ENCODE results near the gene GNL2.
"Not testable (repeated sequence)": the region's sequence is repeated elsewhere in the genome, so short reads cannot be mapped to it uniquely, and the experiment has no call there.

The GNL2 gene

DNA sequence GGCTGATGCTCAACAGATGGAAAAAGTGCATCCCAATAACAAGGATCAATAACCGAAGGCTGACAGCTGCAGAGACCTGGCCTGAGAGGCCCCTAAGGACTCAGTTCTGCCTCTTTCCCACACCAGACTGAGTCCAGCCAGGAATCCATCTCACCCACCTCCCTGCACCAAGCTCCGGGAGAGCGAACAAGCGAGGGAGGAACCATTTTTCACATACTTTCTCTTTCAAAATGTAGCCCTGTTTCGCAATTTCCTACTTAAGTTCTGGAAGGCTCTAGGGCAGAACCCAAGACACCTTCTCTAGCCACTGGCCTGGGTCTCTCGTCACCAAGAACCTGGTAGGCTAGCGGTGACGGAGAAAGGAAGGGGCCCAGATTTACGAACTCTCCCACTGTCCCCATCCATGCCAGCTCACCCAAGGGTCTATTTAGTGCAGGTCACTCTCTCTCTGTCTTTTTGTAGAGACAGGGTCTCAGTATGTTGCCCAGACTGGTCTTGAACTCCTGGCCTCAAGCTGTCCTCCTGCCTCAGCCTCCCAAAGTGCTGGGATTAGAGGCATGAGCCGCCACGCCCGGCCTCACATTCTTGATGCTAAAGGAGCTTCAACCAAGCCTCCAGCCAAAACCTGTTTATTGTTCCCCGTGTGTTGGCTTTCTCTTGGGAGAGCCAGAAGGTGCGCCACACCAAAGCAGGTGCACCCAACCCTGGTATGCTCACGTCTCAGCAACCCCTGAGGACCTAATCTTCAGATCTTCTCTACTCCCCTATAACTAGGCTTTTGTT lies 10.9 kb upstream of the GNL2 start:
- DNase-seq = no peak

- no peak for DNase-seq
These were observed 10.2 kb upstream of the GNL2 start for GRCh38 chr1:37605806-37606474.

GRCh38 chr1:37605061-37605650 lies 9.4 kb upstream of the GNL2 start:
- DNase-seq = no peak

GRCh38 chr1:37602750-37603694 lies 7.3 kb upstream of the GNL2 start:
- DNase-seq = peak; percentile 29

DNA sequence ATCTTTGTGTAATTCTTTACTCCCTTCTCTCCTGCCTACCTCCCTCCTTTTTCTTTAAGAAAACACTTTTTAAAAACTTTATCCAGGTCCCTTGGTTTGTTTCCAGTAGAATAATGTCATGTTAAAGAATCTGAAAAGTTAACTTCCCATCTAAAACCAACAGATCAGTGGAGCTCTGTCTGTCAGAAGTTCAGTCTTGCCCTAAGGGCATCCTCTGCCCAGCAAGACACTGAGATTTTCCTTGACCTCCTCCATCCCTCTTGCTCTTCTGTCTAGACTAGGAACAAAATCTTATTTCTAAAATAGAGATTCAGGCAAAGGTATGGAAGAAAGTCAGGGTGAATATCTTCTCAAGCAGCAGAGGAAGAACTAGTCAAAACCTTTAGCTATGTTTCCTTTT lies 5.7 kb upstream of the GNL2 start:
- DNase-seq = no peak

DNA sequence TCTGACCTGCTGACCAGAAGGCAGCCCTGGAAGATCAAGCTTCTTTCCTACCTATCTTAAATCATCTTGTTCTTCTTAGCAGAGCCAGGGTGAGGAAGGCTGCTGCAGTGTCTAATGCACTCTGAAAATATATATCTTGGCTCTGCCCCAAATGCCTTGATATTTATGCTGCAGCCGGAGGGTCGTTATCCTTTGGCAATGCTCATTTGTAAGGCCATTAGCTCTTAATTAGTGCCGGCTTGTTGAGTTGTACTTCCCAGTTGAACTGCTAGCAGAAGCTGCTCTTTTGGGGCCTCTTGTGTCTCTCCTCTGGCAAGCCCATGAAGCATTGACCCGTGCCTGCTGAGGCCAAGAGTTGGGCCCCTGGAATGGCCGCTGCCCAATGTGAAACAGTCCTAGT lies 4.2 kb upstream of the GNL2 start:
- no peak for DNase-seq

- DNase-seq = no peak
These were observed 488 bp upstream of the GNL2 start for GRCh38 chr1:37596182-37596667.

DNA sequence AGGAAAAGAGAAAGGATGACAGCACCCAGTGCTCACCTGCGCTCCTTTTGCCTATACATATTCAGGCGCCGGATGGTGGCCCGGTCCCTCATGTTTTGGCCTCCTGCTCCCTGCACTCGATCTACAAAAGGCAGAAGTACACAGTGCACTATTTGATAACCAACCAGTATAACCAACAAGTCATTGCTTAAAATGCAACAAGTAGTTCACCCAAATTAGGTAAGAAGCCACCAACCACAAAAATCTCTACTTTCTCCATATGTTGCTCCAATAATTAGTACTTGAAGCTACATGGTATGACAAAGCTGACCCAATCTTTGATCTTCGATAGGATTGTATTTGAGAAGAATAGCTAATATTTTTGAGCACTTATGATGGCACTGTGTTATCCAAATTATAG lies 2.0 kb downstream of the GNL2 start:
- DNase-seq = no peak

DNA sequence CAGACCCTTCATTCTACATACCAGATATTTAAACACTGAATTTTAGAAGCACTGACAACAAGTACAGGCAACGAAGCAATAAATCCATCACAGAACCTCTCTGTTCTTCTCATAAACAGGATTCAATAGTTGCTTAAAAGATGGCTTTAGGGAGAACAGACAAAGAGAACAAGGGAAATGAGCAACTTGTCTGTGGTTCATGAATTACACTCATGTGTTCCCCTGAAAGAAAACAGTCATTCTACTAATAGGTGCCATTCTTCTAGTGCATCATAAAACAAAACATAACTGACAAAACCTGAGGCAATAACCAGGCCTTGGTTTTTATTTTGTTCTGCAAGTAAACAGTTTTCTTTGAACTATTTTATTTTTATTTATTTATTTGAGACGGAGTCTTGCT lies 6.8 kb downstream of the GNL2 start:
- DNase-seq = no peak

DNA sequence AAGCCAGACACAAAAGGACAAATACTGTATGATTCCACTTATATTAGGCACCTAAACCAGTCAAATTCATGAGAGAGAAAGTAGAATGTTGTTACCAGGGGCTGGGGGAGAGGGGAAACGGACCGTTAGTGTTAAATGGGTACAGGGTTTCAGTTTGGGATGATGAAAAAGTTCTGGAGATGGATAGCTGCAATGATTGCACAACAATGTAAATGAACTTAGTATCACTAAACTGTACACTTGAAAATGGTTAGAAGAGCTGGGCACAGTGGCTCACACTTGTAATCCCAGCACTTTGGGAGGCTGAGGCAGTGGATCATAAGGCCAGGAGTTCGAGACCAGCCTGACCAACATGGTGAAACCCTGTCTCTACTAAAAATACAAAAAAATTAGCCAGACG lies 11.2 kb downstream of the GNL2 start:
- DNase-seq = not testable (repeated sequence)

- DNase-seq = no peak
These were observed 20.0 kb downstream of the GNL2 start for GRCh38 chr1:37575692-37576091.

DNA sequence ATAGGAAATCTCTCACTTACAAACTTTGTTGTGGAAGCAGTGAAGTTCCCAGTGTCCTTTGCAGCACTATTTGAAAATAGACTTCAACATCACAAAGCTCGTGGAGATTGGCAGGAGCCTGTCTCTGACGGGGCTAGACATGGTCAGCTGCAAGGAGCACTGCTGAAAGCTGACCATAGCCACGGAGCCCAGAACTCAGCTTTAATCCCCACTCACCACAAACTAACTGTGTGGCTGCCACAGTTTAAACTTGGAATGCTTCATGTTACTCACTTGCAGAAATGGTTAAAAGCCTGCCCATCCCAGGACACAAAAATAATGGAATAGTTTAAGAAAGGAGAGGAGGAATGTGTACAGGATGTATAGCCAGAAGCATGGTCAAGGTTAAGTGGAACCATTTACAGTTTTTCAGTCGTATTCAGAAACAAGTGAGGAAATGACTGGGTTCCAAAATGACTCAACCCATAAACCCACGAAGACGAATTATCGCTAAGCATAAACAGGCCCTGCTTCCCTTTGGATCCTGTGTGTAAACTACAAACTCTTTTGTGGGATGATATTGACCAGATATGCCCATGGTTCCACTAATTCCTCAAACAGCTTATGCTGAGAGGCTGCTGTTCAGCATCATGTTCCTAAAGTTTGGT lies 20.8 kb downstream of the GNL2 start:
- DNase-seq = no peak

GRCh38 chr1:37570528-37571334 lies 25.0 kb downstream of the GNL2 start:
- no peak for DNase-seq

GRCh38 chr1:37567023-37567422 lies 28.7 kb downstream of the GNL2 start:
- no peak for DNase-seq

GRCh38 chr1:37564892-37565291 lies 30.8 kb downstream of the GNL2 start:
- DNase-seq = no peak

DNA sequence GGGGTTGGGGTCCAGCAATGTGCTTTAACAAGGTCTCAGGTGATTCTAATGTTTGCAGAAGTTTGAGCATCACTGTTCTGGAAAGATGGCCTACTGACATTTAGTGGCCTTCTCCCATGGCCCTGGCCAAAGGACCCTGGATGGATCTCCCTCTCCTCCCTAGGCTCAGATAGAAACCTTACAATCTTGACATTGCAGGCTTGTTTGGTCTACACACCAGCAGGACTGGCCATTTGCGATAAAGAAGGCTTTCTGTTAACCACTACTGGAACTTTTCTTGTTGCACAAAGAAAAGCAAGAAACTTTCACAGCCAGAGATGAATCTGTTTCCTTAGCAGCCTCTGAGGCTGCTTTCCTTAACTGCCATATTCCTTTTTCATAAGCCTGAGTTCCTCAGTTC lies 32.8 kb downstream of the GNL2 start:
- DNase-seq = no peak

DNA sequence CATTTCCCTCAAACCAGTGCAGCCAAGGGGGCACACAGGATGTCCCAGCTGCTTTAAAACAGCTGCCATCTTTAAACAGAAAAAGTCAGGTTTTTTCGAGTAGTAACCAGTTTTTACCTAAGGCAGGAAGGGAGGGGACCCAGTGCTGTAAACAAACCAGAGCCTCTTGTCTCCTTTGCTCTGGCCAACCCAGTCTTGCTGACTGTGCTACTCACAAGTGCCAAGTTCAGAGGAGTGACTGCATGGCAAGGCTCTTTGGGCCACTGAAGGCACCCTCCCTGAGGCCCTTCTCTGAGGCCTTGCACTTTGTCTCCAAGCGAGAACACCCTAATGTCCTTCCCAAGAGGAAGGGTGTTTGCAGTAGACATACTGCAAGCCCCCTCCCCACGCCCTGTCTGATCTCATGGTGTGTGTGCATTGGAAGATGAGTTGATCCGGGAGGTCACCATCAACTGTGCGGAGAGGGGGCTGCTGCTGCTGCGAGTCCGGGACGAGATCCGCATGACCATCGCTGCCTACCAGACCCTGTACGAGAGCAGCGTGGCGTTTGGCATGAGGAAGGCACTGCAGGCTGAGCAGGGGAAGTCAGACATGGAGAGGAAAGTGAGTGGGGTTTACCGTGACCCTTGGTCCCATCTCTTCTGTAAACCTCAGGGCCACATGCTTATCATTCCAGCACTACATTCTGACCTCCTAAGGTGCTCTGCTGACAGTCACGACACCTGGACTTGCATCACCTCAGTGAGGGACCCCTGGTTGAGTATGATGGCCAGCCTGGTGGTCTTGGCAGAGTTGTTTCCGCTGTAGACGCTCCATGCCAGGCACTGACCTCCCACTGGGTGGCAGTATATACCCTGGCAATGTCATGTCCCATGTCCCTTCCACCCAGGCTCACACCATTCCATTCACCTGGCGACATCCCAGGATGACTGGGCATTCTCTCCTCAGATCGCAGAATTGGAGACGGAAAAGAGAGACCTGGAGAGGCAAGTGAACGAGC lies 34.3 kb downstream of the GNL2 start:
- DNase-seq = no peak

GRCh38 chr1:37560401-37561132 lies 35.2 kb downstream of the GNL2 start:
- no peak for DNase-seq

DNA sequence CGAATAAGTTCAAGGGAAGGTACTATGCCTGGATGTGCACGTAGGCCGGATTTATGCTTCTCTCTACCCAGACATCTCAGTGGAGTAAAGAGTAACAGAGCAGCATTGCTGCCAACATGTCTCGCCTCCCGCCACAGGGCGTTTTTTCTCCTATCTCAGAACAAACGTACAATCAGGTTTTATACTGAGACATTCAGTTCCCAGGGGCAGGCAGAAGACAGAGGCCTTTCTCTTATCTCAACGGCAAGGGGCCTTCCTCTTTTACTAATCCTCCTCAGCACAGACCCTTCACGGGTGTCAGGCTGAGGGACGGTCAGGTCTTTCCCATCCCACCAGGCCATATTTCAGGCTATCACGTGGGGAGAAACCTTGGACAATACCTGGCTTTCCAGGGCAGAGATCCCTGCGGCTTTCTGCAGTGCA lies 35.8 kb downstream of the GNL2 start:
- DNase-seq = not testable (repeated sequence)
